Cerebellar cortex (tissue), 1 donor: Measurements from ENCODE around the gene CSNK2A1.
"Not testable (repeated sequence)": the region's sequence is repeated elsewhere in the genome, so short reads cannot be mapped to it uniquely, and the experiment has no call there.

Experiments
- DNase-seq: peaks from one replicate; pipeline ENCODE4 v3.0.0-alpha.2; 2015; ENCODE audit warnings: low spot score

Gene CSNK2A1

DNA sequence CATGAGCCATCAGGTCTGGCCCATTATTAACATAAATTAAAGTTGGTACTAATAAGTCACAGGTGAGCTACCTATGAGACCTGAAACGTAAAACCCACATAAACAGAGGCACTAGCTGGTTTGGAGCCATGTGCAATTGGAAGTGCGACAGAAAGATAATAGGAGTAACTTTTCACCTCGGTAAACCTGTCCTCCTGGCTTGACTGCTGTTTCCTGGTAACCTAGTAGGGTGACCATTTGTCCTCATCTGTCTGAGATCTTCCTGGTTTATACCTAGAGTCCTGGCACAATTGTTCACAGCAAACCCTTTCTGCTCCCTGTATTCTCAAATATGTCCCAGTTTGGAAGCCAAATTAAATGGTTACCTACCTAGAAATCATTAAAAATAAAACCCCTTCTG, 88.6 kb downstream of the CSNK2A1 start:
- DNase-seq: no peak

DNA sequence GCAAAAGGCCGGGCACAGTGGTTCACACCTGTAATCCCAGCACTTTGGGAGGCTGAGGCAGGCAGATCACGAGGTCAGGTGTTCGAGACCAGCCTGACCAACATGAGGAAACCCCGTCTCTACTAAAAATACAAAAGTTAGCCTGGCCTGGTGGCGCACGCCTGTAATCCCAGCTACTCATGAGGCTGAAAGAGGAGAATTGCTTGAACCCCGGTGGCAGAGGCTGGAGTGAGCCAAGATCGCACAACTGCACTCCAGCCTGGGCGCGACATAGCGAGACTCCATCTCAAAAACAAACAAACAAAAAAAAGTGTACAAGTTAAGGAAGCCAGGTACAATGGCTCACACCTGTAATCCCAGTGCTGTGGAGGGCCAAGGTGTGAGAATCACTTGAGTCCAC, 91.6 kb downstream of the CSNK2A1 start:
- not testable (repeated sequence) for DNase-seq

DNA sequence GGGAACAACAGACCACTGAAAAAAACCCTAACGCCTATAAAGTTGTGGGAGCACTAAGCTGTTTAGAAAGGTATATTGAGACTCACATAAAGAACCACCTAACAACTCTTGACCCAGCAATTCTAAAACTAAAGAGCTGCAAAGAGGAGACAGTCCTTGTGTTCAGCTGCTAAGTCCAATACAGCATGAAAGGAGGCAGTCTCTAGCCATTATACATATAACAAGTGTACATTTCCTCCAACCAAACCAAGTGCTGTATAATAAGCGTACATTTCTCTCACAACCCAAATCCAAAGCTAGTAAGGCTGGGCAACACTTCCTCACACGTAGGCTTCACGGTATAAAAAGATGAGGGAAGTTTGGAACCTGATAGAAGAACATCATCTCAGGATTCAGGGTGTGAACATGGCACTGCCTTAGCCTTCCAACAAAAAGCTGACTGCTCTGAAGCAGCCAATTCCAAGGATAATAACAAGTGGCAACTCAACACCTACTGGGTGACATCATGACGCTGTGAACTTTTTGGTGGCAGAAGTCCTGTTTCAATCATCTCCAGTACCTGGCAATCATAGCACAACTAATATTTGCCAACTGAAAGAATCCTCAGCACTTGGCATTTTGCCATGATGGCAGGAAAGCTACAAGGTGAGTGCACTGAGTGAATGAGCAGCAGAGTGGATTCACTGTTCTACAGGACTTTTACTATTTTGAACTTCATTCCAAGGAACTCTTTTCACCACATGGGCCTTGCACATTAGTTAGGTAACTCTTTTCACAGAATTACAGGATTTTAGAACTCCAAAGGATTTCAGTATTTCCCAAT, 97.9 kb downstream of the CSNK2A1 start:
- no peak for DNase-seq

DNA sequence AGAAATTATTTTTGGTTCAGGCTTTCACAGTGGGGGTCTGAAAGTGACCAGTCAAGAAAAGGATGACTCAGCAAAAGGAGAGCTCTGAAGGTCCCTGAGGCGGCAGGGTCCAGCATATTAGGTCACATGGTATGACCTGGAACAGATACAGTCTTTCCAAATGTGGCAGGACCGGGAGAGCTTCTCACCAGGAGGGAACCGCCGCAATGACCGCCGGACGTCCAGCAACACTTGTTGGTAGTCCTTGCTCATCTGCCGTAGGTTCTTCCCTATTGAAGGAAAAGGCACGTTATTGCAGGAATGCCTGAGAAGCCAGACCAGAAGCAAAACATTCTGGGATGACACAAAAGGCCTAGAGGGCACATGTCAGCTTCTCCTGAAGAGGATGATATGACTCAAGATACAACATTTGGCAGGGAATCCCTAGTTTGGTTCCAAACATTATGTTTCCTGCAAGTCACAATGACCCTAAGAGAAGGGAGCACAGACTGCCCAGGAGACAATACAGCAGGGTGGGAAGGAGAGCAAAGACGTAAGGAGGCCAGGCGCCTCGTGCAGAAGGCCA, 98.6 kb downstream of the CSNK2A1 start:
- DNase-seq: peak; percentile 71

DNA sequence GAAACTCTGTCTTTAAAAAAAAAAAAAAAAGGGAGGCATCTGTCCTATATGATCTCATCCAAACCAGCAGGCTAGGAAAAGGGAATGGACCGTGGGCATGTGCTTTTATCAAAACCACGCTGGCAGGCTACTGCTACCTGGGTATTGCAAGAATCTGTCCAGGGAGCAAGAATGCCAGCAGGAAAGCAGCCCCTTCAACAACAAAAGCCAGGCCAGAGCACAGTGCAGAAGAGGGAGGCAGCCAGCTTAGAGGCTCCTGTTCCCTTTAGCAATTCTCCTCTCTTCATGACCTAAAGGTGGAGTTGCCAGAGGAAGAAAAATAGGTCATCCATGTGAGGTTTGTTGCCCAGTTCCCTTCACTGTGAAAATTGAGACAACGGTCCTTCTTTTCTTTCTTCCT, 99.5 kb downstream of the CSNK2A1 start:
- DNase-seq: peak; percentile 80

DNA sequence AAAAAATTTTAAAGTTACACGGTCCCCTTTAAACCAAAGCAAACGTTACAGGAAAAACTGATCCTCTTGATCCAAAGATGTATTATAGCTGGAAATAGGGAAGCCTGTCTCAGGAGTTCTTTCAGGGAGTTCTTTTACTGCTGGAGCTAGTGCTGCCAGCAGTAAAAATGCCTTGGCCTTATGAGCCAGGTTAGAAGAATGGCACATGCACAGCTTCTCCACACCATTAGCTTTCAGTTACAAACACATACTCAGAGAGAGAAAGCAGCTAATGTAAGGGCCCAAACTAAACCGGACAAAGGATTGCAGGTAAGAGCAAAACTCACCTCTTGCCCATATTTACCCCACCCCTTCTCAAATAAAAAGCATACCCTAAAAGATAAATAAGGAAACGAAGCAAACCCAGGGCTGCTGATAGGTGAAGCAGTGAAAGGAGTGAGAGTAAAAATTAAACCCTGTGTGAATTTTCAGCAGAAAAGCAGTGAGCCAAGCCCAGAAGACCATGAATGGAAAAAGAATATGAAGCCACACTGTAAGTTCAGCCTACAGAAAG, 100.3 kb downstream of the CSNK2A1 start:
- peak; percentile 29 for DNase-seq

DNA sequence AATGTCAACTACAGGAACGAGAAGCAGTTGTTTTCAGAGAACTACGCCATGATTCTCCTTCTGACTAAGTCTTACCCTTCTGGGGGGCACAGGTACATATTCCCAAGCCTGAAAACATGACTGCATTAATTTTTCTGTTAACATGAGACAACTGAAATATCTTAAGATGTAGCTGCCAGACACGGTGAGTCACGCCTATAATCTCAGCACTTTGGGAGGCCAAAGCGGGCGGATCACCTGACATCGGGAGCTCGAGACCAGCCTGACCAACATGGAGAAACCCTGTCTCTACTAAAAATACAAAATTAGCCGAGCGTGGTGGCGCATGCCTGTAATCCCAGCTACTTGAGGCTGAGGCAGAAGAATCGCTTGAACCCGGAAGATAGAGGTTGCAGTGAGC, 103.0 kb downstream of the CSNK2A1 start:
- DNase-seq: no peak

DNA sequence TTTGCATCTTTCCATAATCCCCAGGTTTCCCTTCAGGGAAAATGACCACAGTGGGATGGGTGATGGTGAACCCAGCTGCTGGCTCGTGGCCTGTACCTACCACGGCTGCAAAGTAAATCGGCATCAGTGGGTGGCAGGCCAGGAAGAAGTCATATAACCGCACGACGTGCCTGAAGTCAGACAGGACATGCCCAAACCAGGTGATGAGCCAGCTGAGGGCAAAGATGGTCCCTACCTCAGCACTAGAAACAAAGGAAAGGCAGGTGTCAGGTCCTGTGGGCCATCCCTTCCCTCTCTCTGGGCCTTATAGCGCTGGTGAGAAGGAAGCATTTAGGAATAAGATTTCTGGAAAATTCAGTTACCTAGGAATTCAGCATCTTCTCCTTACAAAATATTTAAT, 103.4 kb downstream of the CSNK2A1 start:
- no peak for DNase-seq

DNA sequence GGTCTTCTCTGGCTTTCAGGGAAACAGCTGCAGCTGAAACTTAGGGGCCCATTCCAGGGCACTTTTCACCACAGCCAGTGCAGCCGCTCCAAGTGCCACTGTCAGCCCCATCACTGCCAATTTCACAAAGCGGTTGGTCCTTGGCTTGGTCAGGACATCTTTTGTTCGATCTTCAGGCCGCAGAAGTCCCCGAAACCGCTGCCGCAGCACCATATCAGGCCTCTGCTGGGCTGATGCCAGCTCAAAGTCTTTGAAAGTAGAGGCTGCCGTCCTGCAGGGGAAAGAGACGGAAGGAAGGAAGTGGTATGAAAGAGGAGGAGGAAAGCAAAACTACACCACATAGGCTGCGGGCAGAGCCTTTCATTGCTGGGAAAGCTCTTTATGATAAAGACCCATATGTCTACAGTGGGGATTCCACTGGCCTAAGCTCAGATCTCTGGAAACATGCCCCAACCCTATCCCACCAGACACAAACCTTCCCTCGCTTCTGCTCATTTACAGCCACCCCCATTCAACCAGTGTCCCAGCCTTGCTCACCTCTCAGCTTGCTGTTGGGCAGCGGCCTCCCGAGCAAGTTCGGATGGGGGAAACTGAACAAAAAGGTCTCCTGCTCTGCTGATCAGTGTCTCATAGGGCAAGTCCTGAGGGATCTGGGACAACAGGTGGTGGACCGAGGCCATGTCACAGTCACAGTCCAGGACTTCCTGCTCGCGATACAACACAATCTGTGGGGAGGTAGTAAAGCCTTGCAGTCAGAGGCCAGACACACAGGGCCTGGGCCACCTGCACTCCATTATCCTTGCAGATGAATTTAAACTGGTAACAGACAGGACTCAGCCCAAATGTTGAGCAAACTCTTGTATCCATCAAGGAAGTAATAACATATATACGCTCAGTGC, 104.8 kb downstream of the CSNK2A1 start:
- no peak for DNase-seq

DNA sequence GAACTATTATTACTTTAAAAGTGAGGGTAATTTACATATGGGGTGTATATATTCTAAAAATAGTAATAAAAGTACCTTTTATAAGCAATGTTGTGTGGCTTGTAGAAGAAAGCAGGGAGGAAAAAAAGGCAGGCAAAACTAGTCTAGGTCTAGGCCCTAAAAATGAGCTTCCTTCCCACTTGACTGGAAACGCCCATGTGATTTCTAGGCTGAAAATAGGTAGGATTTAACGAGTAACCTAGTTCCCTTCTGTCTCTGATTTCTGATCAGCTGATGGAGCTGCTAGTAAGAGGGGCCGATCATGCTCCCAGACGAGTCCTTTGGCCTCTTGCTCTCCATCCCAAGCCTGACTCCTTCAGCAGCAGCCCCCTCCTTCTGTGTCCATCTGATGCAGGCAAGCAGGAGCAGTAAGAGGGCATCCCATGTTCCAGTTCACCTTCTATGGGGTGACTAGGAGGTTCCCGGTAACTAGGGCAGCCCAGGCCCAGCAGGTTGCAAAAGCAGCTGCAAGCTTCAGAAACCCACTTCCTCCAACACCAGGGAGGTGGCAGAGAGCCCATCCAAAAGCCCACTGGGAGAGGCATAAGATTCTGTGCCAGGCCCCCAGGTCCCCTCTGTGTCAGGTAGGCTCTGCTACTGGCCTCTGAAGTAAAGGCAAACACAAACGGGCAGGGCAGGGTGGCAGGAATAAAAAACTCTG, 105.7 kb downstream of the CSNK2A1 start:
- no peak for DNase-seq

DNA sequence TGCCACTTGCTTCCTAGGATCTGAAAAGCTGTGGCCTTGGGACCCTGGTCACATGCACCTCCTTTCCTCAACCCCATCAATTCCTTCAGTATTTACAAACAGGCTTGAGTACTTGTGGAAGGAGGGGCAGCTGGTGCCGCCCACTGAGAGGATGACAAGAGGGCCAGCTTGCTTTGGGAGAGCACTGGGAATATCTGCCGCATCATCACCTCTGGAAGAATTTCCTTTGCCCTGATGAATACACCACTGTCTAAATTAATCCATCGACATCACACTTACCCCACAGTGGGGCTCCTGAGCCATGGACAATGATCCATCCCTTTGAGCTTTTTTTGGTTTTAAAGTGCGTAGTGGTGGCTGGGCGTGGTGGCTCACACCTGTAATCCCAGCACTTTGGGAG, 107.1 kb downstream of the CSNK2A1 start:
- DNase-seq: no peak

DNA sequence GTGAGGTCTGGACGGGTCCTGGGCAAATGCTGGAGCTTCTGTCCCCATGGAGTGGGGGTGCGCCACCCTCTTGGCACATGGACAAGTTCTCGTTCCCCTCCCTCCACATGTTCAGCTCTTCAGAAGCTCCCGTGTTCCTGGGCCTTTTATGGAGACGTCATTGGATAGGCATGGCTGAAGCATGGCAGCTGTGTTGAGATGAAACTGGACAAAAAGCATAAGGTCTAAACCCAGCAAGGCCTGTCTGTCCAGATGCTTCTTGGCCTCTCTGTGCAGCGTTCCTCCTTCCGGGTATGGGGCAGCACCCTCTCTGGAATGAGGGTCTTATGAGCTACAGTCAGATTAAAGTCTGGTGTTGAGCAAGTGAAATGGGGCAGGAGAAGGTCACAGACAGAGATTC, 108.0 kb downstream of the CSNK2A1 start:
- DNase-seq: no peak

DNA sequence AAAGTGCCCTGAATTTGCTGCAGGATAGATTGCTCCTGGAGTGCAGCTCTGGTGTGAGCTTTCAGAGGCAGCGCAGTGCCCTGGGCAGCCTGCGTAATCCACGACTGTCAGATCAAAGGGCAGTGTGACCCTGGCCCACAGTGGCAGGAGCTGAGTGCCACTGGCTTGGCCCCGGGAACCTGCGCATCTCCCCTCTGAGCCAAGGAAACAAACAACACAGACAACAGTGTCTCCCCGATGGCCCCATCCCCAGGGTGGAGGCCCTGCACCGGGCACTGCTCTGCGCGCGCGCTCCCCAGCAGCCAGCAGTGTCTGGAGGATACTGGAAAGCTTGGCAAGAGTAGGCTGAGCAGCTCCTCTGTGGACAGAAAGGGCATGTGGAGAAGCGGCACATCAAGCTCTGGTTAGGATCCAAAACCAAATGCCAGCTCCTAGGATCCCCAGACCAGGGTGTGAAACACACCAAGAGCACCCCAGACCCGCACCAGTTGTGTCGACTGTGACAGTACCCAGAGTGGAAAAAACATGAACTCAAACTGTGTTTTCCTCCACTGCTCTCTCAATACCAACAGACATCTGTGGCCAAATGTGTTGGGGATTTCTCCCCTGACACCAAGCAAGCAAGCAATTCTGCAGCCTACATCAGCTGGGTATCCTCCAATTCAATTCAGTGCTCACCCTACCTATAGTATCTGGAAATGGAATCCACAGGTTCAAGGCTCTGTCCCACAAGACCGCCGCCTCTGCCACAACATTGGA, 108.8 kb downstream of the CSNK2A1 start:
- DNase-seq: no peak

DNA sequence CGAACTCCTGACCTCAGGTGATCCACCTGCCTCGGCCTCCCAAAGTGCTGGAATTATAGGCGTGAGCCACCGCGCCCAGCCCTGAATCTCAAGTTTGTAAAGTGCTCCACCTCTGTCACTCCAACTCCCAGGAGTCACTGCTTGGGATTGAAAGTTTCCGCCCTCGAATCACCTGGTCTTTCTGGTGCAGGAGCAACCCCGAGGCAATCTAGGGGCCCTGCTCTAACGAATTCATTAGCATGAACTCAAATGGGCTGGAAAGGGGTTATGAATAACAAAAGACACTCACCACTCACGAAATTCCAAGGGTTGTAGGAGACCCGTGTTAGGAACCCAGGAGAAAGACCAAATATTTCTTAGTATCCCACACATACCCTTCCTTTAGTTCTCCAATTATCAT, 109.4 kb downstream of the CSNK2A1 start:
- DNase-seq: no peak

DNA sequence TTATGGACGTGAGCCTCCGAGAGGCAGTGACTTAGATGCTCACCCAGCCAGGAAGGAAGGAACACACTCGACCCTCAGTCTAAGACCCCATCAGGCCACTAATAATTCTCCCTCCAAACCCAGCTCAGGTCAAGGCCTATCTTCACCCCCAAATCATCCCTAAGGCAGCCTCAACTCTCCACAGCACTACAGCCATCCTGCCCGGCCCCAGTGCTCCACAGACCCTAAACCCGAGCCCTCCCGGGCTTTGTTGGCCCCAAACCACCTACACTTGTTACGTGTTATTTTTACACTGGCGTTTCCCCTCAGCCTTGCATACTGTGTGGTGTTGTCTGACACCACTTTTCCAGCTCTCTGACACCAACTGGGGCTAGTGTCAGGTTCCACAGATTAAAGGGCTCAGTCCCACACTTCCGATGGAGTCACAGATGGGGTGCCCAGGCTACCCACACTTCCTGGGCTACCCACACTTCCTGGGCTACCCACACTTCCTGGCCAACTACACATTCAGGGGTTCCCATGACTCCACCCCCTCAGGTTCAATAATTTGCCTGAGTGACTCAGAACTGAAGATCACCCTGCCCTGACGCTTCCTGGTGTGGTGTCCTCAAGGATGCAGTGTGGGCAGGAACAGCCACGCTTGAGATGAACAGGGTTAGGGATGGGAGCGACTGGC, 110.2 kb downstream of the CSNK2A1 start:
- DNase-seq: no peak

DNA sequence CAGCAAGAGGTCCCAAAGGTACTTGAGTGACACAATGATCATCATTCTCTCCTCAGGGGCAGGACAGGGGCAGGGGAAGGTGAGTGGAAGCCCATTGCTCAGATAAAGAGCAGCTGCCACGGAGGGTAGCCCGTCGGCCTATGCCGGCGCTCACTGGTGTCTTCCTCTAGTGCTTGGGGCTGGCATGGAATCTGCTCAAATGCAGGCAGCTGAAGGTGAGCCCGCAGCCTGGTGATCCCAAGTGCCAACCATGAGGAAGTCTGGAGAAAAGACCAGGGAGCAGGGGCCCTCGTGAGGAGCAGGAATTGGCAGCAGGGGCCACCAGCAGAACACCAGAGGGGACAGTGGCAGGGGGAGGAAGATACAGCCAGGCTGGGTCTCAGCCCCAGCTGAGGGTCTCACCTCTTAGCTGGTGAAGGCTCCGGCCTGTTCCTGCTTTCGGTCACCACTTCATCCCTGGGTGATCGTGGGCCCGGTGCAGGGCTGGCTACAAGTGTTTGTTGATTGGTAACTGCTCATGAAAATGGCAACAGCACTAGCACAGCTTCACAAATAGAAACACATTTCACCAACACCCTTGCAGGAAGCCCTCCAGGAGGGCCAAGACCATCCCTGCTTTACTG, 110.8 kb downstream of the CSNK2A1 start:
- DNase-seq: no peak

DNA sequence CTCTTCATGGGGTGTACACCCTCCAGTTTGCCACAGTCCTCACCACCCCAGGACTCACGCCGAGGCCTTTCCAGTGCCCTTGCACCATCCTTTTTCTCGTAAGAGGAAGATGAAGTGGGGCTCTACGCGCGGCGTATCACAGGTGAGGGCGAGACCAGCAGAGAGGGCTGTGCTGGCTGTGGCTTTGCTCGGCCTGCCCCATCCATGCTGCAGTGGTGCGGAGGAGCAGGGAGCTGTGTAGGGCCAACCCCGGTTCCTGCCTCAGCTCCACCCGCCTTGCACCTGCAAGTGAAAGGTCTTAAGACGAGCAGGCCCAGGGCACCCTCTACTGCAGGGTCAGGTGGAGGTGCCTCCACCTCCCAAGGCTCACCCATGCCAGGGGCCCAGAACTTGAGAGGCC, 111.4 kb downstream of the CSNK2A1 start:
- DNase-seq: no peak

DNA sequence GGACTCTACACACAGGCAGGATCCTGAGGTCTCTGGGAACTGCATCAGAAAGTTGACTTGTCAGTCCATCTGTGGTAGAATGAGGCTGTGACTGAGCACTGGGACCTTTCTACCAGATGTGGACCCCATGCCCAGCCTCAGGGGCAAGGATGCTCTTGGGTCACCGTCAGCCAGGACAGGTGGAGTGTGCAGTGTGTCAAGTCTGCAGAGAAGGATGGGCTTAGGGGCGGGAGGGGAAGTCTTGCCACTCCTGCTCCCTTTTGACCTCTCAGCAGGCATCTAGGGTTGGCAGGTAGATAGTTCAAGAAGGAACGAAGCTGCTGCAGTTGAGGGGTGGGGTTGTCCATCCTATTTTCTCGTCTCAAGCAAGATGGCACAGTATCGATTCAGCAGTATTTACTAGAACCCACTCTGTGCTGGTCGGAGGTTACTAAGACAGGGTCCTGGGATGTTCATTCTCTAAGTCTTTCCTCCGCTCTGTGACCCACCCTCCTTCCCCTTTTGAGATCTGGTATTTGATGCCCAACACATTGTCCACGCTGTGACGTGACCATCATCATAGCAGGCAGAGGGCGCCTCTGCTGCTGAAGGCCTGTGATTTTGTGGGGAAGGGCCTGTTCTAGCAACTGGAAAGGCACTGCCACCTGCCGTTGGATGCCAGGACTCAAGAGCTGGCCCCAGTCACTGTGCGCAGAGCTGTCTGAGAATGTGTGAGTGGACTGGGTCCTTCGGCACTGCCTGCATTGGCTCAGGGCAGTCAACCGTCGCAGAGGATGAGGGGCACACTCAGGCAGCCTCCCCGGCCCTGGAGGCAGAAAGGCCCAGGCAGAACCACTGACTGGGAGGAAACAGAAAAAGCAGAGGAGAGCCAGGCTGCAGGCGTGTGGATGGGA, 112.3 kb downstream of the CSNK2A1 start:
- peak; percentile 92 for DNase-seq
